ENCODE results near the gene GFOD1. TPM values are rescaled to one million over a fixed set of nuclear protein-coding genes. Genes with fewer than 3 reads are reported as not detected.

GFOD1 gene
- total RNA-seq, 1 donor from 2014 or later, result 14.5 TPM

Other genes starting within 250 kb of the GFOD1 start
- gene TBC1D7, start 159.1 kb downstream of the GFOD1 start, total RNA-seq, result 14.8 TPM
- 6.9 TPM for gene SIRT5, start 87.0 kb upstream of the GFOD1 start, total RNA-seq
- gene NOL7, start 127.7 kb upstream of the GFOD1 start, total RNA-seq, result 36.4 TPM
- gene RANBP9, start 224.2 kb upstream of the GFOD1 start, total RNA-seq, result 41.1 TPM

All from skin of body (tissue), 1 donor.